Suppressor macrophage treated with lipopolysaccharide for 4 hours (primary cell): Measurements from ENCODE around the gene IGSF23.
"Not testable (repeated sequence)": the region's sequence is repeated elsewhere in the genome, so short reads cannot be mapped to it uniquely, and the experiment has no call there.

Source experiments
- DNase-seq: peaks from one replicate; pipeline ENCODE4 v3.0.0-alpha.2; 2020

IGSF23 gene

DNA sequence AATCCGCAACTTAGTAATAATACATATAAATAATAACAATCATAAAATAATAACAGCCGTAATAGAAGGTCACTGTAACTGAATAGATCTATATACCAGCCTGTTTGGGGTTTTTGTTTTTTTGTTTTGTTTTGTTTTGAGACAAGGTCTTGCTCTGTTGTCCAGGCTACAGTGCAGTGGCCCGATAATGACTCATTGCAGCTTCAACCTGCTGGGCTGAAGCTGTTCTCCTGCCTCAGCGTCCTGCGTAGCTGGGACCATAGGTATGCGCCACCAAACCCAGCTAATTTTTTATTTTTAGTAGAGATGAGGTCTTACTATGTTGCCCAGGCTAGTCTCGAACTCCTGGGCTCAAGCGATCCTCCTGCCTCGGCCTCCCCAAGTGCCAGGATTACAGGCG is 950 bp downstream of the IGSF23 start:
- no peak for DNase-seq

- no peak for DNase-seq
These were observed 2.5 kb downstream of the IGSF23 start for GRCh38 chr19:44615863-44616247.

DNA sequence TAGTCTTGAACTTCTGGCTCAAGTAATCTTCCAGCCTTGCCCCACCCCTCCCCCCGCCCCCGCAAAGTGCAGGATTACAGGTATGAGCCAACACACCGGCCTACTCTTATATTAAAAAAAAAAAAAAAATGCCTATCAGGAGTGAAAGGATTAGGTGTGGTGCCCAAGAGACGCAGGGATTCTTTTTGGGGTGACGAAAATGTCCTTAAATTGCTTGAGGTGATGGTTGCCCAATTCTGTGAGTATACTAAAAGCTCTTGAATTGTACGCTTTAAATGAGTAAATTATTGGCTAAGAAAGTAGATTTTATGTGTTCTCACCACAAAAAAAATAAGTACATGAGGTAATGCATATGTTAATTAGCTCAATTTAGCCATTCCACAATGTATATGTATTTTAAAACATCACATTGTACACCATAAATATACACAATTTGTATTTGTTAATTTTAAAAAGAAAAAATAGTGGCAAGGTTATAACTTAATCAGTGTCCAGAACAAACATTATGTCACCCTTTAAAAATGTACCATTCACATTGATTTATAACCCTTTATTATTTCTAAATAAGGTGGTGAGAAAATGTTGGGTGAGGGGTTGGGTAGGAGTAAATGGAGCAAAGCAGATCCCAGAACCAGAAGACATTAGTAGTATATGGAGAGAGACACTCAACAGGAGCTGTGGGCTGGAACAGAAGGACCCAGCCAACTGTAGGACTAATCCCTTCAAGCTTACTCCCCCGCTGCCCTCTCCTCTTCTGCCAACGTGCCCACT is 3.9 kb downstream of the IGSF23 start:
- no peak for DNase-seq

- no peak for DNase-seq
These were observed 5.4 kb downstream of the IGSF23 start for GRCh38 chr19:44618640-44619357.

DNA sequence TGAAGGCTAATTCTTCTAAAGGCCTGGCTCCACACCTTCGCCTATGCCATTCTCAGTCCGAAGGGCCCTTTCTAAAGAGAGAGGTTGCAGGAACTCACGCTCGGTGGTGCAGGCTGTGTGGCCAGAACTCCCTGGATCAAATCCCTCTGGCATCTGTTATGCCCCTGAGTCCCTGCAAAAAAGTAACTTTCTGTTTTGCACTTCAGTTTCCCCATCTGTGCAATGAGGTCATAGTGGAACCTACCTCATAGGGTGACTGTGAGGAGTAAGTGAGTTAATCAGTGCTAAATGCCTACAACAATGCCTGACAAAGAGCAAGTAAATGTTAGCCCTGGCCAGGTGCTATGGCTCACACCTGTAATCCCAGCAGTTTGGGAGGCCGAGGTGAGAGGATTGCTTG is 7.3 kb downstream of the IGSF23 start:
- peak; percentile 49 for DNase-seq

DNA sequence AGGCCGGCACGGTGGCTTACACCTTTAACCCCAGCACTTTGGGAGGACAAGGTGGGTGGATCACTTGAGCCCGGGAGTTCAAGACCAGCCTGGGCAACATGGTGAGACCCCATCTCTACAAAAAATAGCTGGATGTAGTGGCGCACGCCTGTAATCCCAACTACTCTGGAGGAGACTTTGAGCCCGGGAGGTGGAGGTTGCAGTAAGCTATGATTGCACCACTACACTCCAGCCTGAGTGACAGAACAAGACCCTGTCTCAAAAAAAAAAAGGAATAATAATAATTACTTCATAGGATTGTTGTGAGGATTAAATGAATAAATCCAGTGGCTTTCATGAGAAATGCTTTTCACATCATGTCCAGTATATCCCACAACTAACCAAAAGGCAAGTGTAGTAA is 8.0 kb downstream of the IGSF23 start:
- DNase-seq, result no peak

- peak; percentile 48 for DNase-seq
These were observed 9.7 kb downstream of the IGSF23 start for GRCh38 chr19:44623080-44623479.

GRCh38 chr19:44623626-44624025 is 10.3 kb downstream of the IGSF23 start:
- no peak for DNase-seq

GRCh38 chr19:44624840-44625354 is 11.5 kb downstream of the IGSF23 start:
- no peak for DNase-seq

DNA sequence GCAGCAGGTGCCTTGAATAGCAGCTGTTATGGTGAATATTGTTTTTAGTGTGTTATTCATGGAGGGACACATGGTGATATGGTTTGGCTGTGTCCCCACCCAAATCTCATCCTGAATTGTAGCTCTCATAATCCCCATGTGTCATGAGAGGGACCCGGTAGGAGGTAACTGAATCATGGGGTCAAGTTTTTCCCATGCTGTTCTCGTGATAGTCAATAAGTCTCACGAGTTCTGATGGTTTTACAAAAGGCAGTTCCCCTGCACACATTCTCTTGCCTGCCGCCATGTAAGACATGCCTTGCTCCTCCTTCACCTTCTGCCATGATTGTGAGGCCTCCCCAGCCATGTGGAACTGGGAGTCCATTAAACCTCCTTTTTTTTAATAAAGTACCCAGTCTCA is 12.3 kb downstream of the IGSF23 start:
- DNase-seq, result not testable (repeated sequence)

GRCh38 chr19:44626048-44626624 is 12.8 kb downstream of the IGSF23 start:
- DNase-seq, result no peak

DNA sequence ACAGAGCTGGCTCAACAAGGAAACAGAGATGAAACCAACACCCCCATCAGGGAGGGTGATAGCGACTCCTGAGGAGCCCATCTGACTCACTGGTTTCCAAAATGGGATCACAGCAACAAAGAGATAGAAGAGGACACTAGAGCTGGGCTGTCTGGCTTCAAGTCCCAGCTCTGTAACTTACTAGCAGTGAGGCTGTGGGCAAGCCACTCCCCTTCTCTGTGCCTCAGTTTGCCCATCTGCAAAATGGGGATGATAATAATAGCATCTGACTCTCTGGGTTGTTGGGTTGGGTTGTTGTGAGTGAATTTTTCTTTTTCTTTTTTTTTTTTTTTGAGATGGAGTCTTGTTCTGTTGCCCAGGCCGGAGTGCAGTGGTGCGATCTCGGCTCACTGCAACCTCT is 14.3 kb downstream of the IGSF23 start:
- no peak for DNase-seq

- no peak for DNase-seq
These were observed 15.4 kb downstream of the IGSF23 start for GRCh38 chr19:44628793-44629192.

- DNase-seq, result not testable (repeated sequence)
These were observed 18.2 kb downstream of the IGSF23 start for GRCh38 chr19:44631611-44632010.

DNA sequence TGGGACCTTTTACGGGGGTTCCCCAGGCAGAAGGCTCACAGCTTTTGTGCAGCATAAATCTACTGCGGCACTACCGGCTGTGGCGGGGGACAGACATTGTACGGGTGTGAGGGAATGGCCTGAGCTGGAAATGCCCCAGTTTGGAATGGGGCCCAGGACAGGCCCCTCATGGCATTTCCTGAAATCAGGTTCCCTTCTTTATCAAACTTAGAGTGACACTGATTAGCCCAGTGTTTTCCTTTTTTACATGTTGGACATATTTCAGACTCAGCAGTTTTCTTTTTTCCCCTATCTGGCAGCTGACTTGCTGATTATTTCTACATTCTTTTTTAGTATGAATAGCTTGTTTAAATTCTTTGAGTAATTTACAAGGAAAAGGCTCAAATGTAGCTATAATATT is 20.7 kb downstream of the IGSF23 start:
- not testable (repeated sequence) for DNase-seq

- DNase-seq, result no peak
These were observed 21.4 kb downstream of the IGSF23 start for GRCh38 chr19:44634785-44635184.

- DNase-seq, result peak; percentile 81
These were observed 22.4 kb downstream of the IGSF23 start for GRCh38 chr19:44635581-44636438.

DNA sequence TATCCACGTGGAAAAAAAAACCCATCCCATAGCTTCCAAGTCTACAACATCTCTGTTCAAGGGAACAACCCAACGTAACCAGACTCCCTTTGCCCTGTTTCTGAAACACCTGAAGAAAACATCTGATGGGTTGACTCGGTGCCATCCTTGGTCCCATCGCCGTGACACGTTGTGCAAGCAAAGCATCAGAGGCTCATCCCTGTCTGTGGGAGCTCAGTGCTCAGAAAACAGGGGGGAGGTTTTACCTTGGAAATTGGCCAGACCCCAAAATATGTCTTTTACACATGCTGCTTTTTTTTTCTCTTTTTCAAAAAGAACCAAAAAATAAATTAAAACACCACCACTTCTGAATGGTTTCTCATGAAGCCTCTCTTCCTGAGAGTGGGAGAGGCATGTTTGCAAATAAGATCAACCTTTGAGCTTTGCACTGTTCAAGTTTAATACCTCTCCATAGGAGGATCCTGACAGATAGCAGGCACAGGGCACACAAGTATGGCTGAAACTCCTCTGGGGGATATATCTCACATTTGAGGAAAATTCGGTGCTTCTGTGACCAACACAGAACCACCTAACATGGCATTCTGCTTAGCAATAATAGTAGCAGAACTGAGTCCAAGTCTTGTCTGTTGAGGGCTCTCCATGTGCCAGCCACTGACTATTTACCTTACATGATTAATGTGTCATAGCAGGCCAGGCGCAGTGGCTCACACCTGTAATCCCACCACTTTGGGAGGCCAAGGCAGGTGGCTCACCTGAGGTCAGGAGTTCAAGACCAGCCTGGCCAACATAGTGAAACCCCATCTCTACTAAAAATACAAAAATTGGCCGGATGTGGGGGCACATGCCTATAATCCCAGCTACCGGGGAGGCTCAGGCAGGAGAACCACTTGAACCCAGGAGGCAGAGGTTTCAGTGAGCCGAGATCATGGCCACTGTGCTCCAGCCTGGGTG is 23.4 kb downstream of the IGSF23 start:
- no peak for DNase-seq

GRCh38 chr19:44637390-44637764 is 24.0 kb downstream of the IGSF23 start:
- no peak for DNase-seq

GRCh38 chr19:44640518-44640917 is 27.2 kb downstream of the IGSF23 start:
- DNase-seq, result peak; percentile 70

GRCh38 chr19:44641501-44642265 is 28.3 kb downstream of the IGSF23 start:
- DNase-seq, result peak; percentile 44
